ENCODE data around the gene STIP1.

DNA sequence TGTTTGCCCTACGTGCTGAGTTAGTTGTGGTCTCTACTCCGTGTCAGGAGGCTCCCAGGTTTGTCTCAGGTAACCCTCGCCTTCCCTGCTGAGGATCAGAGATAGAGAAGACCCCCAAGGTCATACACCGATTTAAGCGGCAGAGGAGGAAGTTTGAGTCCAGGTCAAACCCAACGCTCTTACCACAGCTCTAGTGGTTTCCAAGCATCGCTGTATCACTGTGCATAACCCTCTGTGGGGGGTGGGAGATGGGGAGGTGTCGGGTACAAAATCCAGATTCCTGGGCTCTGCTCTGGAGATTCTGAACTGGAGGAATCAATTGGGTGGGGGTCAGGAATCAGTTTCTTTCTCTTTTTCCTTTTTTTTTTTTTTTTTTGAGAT is 45.0 kb downstream of the STIP1 start:
- TF ChIP-seq, protein P1, sequence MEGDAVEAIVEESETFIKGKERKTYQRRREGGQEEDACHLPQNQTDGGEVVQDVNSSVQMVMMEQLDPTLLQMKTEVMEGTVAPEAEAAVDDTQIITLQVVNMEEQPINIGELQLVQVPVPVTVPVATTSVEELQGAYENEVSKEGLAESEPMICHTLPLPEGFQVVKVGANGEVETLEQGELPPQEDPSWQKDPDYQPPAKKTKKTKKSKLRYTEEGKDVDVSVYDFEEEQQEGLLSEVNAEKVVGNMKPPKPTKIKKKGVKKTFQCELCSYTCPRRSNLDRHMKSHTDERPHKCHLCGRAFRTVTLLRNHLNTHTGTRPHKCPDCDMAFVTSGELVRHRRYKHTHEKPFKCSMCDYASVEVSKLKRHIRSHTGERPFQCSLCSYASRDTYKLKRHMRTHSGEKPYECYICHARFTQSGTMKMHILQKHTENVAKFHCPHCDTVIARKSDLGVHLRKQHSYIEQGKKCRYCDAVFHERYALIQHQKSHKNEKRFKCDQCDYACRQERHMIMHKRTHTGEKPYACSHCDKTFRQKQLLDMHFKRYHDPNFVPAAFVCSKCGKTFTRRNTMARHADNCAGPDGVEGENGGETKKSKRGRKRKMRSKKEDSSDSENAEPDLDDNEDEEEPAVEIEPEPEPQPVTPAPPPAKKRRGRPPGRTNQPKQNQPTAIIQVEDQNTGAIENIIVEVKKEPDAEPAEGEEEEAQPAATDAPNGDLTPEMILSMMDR (IDR thresholded peaks at IDR 0.05) = no peak
- no peak for TF ChIP-seq POLR2A (IDR thresholded peaks at IDR 0.05)
